ENCODE measurements around the gene CPNE9. TPM values are rescaled to one million over a fixed set of nuclear protein-coding genes. Genes with fewer than 3 reads are reported as not detected.

Gene CPNE9
- total and polyA plus RNA-seq, 8 donors, result 0.15 to 0.40 (median 0.25) TPM; not detected in 2

DNA sequence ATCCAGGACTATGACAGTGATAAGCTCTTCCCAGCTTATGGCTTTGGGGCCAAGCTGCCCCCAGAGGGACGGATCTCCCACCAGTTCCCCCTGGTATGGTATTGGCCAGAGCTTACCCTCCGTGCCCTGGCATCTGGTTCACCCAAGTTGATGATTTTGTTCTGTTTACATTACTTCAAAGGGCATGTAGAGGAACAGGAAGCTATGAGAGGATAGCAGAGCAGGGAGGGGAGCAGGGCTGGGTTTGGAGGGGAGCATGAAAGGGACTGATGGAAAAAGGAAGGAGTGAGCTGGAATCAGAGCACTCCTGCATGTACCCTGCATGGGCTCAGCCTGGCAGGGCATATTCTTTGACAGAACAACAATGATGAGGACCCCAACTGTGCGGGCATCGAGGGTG, 14.5 kb downstream of the CPNE9 start:
- Histone ChIP-seq H3K36me3 (no peaks in the 10 kb centered on the region), H3K9me3 (no peaks in the 10 kb centered on the region), H3K27me3 (no peaks in the 10 kb centered on the region), H3K4me3 (no peak overlapping the region), H3K4me1 (peaks cover 0 to 16% of the 10 kb centered on the region in 2 donors), H3K27ac (no peak overlapping the region)
- intact Hi-C loops (cut with DNase I), result no loop called here
- DNase-seq (no peak), ATAC-seq (no peak)
- TF ChIP-seq, protein P1, sequence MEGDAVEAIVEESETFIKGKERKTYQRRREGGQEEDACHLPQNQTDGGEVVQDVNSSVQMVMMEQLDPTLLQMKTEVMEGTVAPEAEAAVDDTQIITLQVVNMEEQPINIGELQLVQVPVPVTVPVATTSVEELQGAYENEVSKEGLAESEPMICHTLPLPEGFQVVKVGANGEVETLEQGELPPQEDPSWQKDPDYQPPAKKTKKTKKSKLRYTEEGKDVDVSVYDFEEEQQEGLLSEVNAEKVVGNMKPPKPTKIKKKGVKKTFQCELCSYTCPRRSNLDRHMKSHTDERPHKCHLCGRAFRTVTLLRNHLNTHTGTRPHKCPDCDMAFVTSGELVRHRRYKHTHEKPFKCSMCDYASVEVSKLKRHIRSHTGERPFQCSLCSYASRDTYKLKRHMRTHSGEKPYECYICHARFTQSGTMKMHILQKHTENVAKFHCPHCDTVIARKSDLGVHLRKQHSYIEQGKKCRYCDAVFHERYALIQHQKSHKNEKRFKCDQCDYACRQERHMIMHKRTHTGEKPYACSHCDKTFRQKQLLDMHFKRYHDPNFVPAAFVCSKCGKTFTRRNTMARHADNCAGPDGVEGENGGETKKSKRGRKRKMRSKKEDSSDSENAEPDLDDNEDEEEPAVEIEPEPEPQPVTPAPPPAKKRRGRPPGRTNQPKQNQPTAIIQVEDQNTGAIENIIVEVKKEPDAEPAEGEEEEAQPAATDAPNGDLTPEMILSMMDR (IDR thresholded peaks at IDR 0.05), result no peak

DNA sequence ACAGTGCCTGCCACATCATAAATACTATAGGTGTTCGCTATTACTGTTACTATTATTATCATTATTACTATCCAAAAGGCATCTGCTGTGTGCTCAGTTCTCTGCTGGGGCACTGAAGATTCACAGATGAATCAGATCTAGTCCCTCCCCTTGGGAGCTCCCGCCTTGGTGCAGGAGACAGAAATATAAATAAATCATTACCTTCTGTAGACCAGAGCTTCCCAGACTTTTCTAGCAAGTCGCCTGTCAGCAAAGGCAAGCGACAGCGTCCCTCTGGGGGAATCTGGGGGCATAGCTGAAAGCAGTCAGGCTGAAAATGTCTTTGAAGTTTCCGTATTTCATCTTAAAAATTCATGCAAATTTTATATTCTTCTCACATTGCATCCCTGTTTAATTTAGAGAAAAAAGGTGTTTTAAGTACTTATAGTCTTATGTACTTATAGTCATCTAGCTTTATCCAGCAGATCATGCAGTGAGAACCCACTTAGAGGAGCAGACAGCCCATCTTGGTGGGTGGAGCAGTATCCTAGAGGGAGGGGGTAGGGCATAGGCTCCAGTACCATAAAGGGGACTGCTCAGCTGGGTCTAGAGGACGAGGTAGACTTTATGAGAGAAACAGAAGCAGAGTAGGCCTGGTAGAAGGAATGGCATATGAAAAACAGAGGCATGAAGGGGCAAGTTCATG, 17.5 kb downstream of the CPNE9 start:
- intact Hi-C loops (cut with DNase I), result no loop called here
- no peaks in the 10 kb centered on the region for H3K36me3 ChIP-seq
- no peak overlapping the region for H3K4me3 ChIP-seq
- no peaks in the 10 kb centered on the region for H3K9me3 ChIP-seq
- TF ChIP-seq, protein P1 (IDR thresholded peaks at IDR 0.05), result no peak
- no peak for DNase-seq
- no peaks in the 10 kb centered on the region for H3K27me3 ChIP-seq
- peaks cover 0 to 2% of the 10 kb centered on the region in 2 donors for H3K4me1 ChIP-seq
- H3K27ac ChIP-seq, result no peak overlapping the region
- no peak for ATAC-seq

DNA sequence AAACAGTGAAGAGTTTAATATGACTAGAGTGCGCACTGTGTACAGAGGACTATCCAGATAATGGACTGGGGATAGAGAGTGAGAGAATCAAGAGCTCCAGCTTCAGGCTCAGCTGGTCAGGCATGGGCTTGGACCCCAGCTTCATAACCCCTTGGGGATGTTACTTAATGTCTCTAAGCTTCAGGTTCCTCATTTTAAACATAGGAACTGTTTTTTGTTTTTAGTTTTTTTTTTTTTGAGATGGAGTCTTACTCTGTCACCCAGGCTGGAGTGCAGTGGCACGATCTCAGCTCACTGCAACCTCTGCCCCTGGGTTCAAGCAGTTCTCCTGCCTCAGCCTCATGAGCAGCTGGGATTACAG, 18.0 kb downstream of the CPNE9 start:
- Histone ChIP-seq H3K4me1 (no peaks in the 10 kb centered on the region), H3K4me3 (no peak overlapping the region), H3K27me3 (no peaks in the 10 kb centered on the region), H3K9me3 (no peaks in the 10 kb centered on the region), H3K36me3 (no peaks in the 10 kb centered on the region), H3K27ac (no peak overlapping the region)
- intact Hi-C loops (cut with DNase I), result no loop called here
- TF ChIP-seq, protein P1 (IDR thresholded peaks at IDR 0.05), result no peak
- ATAC-seq, result no peak
- DNase-seq, result no peak

DNA sequence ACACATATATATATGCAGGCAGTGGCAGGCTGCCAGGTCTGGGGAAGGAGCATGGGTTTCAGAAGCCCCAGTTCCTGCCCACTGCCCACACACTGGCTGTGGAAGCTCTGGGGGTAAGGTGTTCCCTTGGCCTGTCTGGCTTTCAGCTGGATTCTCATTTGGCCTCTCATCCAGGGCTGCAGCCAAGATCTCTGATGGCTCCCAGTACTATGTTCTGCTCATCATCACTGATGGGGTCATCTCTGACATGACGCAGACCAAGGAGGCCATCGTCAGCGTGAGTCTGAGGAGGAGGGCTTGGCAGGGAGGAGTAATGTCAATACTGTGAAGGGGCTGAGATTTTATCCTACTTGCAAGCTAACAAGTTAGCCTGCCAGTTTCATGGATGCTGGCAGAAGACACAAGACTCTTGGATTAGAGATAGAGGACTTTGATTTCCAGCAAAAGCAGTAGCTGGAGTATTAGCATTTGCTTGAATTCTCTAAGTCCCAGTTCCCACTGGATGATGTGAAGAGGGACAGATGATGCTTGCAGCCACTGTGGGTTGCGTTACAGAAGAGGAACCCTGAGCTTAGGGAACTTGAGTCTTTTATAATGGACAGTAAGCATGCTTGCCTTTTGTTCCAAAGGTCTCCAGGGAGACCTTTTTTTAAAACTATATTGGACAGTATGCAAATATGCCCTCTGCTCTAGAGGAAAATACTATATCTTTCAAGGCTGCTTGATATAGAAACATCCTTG, 22.3 kb downstream of the CPNE9 start:
- Histone ChIP-seq H3K4me3 (no peak overlapping the region), H3K27me3 (no peaks in the 10 kb centered on the region), H3K9me3 (no peaks in the 10 kb centered on the region), H3K4me1 (peaks cover 0 to 8% of the 10 kb centered on the region in 2 donors), H3K36me3 (no peaks in the 10 kb centered on the region), H3K27ac (no peak overlapping the region)
- no peak for ATAC-seq
- no peak for DNase-seq
- TF ChIP-seq, protein P1 (IDR thresholded peaks at IDR 0.05), result no peak
- intact Hi-C loops (cut with DNase I), result no loop called here

DNA sequence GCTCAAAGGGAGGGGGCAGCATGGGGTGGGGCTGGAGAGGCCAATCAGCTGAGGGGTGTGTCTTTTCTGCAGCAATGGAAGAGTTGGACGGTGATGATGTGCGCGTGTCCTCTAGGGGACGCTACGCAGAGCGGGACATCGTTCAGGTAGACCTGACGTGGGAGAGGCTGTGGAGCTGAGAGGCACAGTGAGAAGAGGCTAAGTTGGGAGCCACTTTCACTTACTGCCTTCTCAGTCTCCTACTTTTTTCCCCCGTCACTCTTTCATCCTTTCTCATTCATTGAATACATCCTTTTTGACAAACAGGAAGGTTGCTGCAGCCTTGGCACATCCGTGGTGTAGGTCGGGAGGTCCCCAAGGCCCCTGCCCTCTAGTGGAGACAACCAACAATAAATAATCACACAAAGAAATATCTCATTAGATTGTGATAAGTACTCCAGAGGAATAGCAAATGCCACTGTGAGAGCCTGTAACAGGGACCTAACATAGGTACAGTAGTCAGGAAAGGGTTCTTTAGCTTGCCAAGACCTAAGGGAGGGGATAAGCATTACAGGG, 23.5 kb downstream of the CPNE9 start:
- intact Hi-C loops (cut with DNase I), result no loop called here
- H3K4me3 ChIP-seq, result no peak overlapping the region
- no peaks in the 10 kb centered on the region for H3K9me3 ChIP-seq
- no peak for ATAC-seq
- peaks cover 0 to 8% of the 10 kb centered on the region in 2 donors for H3K4me1 ChIP-seq
- H3K36me3 ChIP-seq, result no peaks in the 10 kb centered on the region
- no peaks in the 10 kb centered on the region for H3K27me3 ChIP-seq
- TF ChIP-seq, protein P1 (IDR thresholded peaks at IDR 0.05), result no peak
- no peak for DNase-seq
- no peak overlapping the region for H3K27ac ChIP-seq
